Eye (tissue), 1 donor: ENCODE data around the gene IRX4.
"Not testable (repeated sequence)": the region's sequence is repeated elsewhere in the genome, so short reads cannot be mapped to it uniquely, and the experiment has no call there.

Experiments used
- DNase-seq: peaks from one replicate; pipeline ENCODE4 v3.0.0-alpha.2; 2015

IRX4 gene

GRCh38 chr5:1856596-1857255 is 26.0 kb downstream of the IRX4 start:
- no peak for DNase-seq

GRCh38 chr5:1855596-1855995 is 27.1 kb downstream of the IRX4 start:
- peak; percentile 40 for DNase-seq

- DNase-seq, result no peak
Measured at GRCh38 chr5:1855075-1855474, 27.6 kb downstream of the IRX4 start.

- DNase-seq, result peak; percentile 17
Measured at GRCh38 chr5:1853531-1853930, 29.2 kb downstream of the IRX4 start.

- no peak for DNase-seq
Measured at GRCh38 chr5:1852324-1852947, 30.3 kb downstream of the IRX4 start.

- DNase-seq, result peak; percentile 68
Measured at GRCh38 chr5:1851290-1851934, 31.3 kb downstream of the IRX4 start.

- no peak for DNase-seq
Measured at GRCh38 chr5:1850324-1851154, 32.2 kb downstream of the IRX4 start.

GRCh38 chr5:1847611-1848010 is 35.1 kb downstream of the IRX4 start:
- DNase-seq, result no peak

- DNase-seq, result no peak
Measured at GRCh38 chr5:1847056-1847455, 35.7 kb downstream of the IRX4 start.

- no peak for DNase-seq
Measured at GRCh38 chr5:1846583-1846982, 36.1 kb downstream of the IRX4 start.

- DNase-seq, result no peak
Measured at GRCh38 chr5:1845696-1846095, 37.0 kb downstream of the IRX4 start.

- no peak for DNase-seq
Measured at GRCh38 chr5:1844708-1845436, 37.9 kb downstream of the IRX4 start.

- DNase-seq, result not testable (repeated sequence)
Measured at GRCh38 chr5:1843761-1844160, 39.0 kb downstream of the IRX4 start.

GRCh38 chr5:1842004-1842819 is 40.5 kb downstream of the IRX4 start:
- DNase-seq, result no peak

GRCh38 chr5:1840741-1841521 is 41.8 kb downstream of the IRX4 start:
- peak; percentile 83 for DNase-seq

- DNase-seq, result no peak
Measured at GRCh38 chr5:1840071-1840547, 42.6 kb downstream of the IRX4 start.

- DNase-seq, result no peak
Measured at GRCh38 chr5:1838013-1838412, 44.7 kb downstream of the IRX4 start.

- no peak for DNase-seq
Measured at GRCh38 chr5:1836891-1837880, 45.5 kb downstream of the IRX4 start.

GRCh38 chr5:1836176-1836890 is 46.4 kb downstream of the IRX4 start:
- no peak for DNase-seq
